HT1080 (cell line): ENCODE results near the gene ANKRD55. TPM values are rescaled to one million over a fixed set of nuclear protein-coding genes. Genes with fewer than 3 reads are reported as not detected.

Experiments used
- DNase-seq: peaks from one replicate; pipeline ENCODE4 v3.0.0-alpha.2; 2015; ENCODE audit warnings: low read depth
- small RNA-seq: library from RNA; depleted of rRNA; stranded (forward); fragments of <200 nt; gene quantifications from one replicate; pipeline ENCODE3, GENCODE V24; 2014
- total RNA-seq: library from RNA; depleted of rRNA; stranded (reverse); fragments of >200 nt; shearing (Covaris generic); gene quantifications from 2 replicates; pipeline ENCODE4 v1.2.3, GENCODE V29; 2014; rRNA removed

Gene ANKRD55
- total RNA-seq, 1 experiment from 2014 or later, result not detected

GRCh38 chr5:56053363-56053762 is 179.8 kb downstream of the ANKRD55 start:
- no peak for DNase-seq

GRCh38 chr5:56052735-56053134 is 180.4 kb downstream of the ANKRD55 start:
- DNase-seq, result no peak

GRCh38 chr5:56050551-56051255 is 182.4 kb downstream of the ANKRD55 start:
- DNase-seq, result no peak

Small RNAs within 50 kb of the gene (small RNA-seq; reads per million reads assigned to genes)
- not detected for gene RNA5SP184
- gene RNA5SP185, result not detected
- gene RNU6-299P, result not detected

Other genes with a start within 250 kb of the ANKRD55 start
- 65.5 and 65.6 TPM in 2 replicates for gene IL6ST, start 238.4 kb downstream of the ANKRD55 start, total RNA-seq